Gastrocnemius medialis (tissue), 4 donors: ENCODE data around the gene L1CAM. TPM values are rescaled to one million over a fixed set of nuclear protein-coding genes. Genes with fewer than 3 reads are reported as not detected.

Source experiments
- ATAC-seq, 2 donors: fragments of 150-250 bp; one replicate each; pipeline ENCODE4 v1.9.1; 2016
- DNase-seq, 2 donors: peaks; one replicate each; pipeline ENCODE4 v3.0.0-alpha.2; 2019
- H3K27ac ChIP-seq, 4 donors: fragments of 200-600 bp; sonication (generic); 1 replicate in 1 of 4; 2 replicates in 3 of 4; pipeline ENCODE4 v1.5.1; 2016 to 2018; ENCODE audit warnings: mild to moderate bottlenecking in 2 of 4, moderate library complexity in 1 of 4
- H3K27me3 ChIP-seq, 3 donors: fragments of 200-600 bp; sonication (generic) in 2 of 3; 1 replicate in 1 of 3; 2 replicates in 2 of 3; pipeline versions ENCODE4 v1.5.1 to v1.6.0; 2016 to 2019; ENCODE audit warnings: mild to moderate bottlenecking in 1 of 3, moderate library complexity in 1 of 3
- H3K36me3 ChIP-seq, 2 donors: fragments of 200-600 bp; sonication (generic) in 1 of 2; one replicate each; pipeline ENCODE4 v1.5.1; 2017 to 2018
- H3K4me1 ChIP-seq, 2 donors: fragments of 200-600 bp; sonication (generic) in 1 of 2; one replicate each; pipeline ENCODE4 v1.5.1; 2016 to 2017; ENCODE audit warnings: mild to moderate bottlenecking in 2 of 2
- H3K4me3 ChIP-seq, 4 donors: fragments of 200-600 bp; sonication (generic) in 3 of 4; 1 replicate in 1 of 4; 2 replicates in 3 of 4; pipeline ENCODE4 v1.5.1; 2016 to 2019; ENCODE audit warnings: mild to moderate bottlenecking in 2 of 4
- H3K9me3 ChIP-seq, 3 donors: fragments of 200-600 bp; sonication (generic) in 2 of 3; 1 replicate in 1 of 3; 2 replicates in 2 of 3; pipeline ENCODE4 v1.5.1; 2016 to 2019
- POLR2A ChIP-seq, 2 donors: fragments of 450-650 bp; IDR thresholded peaks; one replicate each; pipeline ENCODE4 v1.6.1; 2017; ENCODE audit warnings: antibody characterized with exemption in 2 of 2, mild to moderate bottlenecking in 2 of 2, moderate library complexity in 2 of 2
- in situ Hi-C, 4 donors: fragments of 200-750 bp; cut with MboI; loops; one replicate each; pipeline versions ENCODE4 v1.15.0 to v1.8.0; 2017; ENCODE audit warnings: low sequenced_read_pairs in 4 of 4
- intact Hi-C: fragments of 100-400 bp; cut with DNase I; formaldehyde crosslinking; loops from one replicate; pipeline ENCODE4 v1.15.1; 2023; ENCODE audit warnings: low total_unique reads
- total RNA-seq, 4 donors: library from RNA; depleted of rRNA; stranded (reverse); fragments of >200 nt; gene quantifications; one replicate each; pipeline versions ENCODE4 v1.1.0 to v1.2.3, GENCODE V29; 2016
- TF ChIP-seq, protein P1 (sequence below), 5 experiments: fragments of 450-650 bp in 3 of 5; fragments of 200-600 bp in 2 of 5; sonication (generic) in 2 of 5; IDR thresholded peaks in 4 of 5; conservative IDR thresholded peaks in 1 of 5; 1 replicate in 4 of 5; 2 replicates in 1 of 5; pipeline ENCODE4 v1.5.1; 2016 to 2019; ENCODE audit warnings: antibody characterized with exemption in 5 of 5, mild to moderate bottlenecking in 3 of 5, moderate library complexity in 3 of 5

The L1CAM gene
- total RNA-seq, 4 donors from 2014 or later, result 0.05 to 0.62 (median 0.48) TPM

DNA sequence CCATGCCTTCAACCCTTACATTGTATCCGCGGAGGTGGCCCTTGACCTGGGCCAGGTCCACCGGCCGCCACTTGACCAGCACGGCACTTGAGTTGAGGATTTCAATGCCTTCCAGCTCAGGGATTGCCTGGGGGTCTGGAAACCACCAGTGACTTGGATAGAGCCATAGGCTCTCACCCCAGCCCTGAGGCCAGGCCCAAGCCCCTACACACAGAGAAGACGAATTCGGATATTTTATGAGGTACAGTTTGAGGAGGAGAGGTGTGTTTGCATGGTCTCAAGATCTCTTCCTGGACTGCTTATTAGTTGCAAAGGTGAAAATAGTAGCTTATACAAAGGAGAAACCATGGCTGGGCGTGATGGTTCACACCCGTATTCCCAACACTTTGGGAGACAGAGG is 20.3 kb downstream of the L1CAM start:
- Histone ChIP-seq H3K36me3 (no peaks in the 10 kb centered on the region), H3K27me3 (no peaks in the 10 kb centered on the region), H3K9me3 (no peaks in the 10 kb centered on the region), H3K27ac (no peak overlapping the region), H3K4me3 (no peak overlapping the region), H3K4me1 (no peaks in the 10 kb centered on the region)
- intact Hi-C loops, result no loop called here
- DNase-seq (no peak), ATAC-seq (no peak)
- TF ChIP-seq, protein P1, sequence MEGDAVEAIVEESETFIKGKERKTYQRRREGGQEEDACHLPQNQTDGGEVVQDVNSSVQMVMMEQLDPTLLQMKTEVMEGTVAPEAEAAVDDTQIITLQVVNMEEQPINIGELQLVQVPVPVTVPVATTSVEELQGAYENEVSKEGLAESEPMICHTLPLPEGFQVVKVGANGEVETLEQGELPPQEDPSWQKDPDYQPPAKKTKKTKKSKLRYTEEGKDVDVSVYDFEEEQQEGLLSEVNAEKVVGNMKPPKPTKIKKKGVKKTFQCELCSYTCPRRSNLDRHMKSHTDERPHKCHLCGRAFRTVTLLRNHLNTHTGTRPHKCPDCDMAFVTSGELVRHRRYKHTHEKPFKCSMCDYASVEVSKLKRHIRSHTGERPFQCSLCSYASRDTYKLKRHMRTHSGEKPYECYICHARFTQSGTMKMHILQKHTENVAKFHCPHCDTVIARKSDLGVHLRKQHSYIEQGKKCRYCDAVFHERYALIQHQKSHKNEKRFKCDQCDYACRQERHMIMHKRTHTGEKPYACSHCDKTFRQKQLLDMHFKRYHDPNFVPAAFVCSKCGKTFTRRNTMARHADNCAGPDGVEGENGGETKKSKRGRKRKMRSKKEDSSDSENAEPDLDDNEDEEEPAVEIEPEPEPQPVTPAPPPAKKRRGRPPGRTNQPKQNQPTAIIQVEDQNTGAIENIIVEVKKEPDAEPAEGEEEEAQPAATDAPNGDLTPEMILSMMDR (IDR thresholded peaks at IDR 0.05 in 4 of 5, conservative IDR thresholded peaks at IDR 0.05 in 1 of 5), result no peak
- no peak for TF ChIP-seq POLR2A (IDR thresholded peaks at IDR 0.05)
- in situ Hi-C loops, result no loop called here

DNA sequence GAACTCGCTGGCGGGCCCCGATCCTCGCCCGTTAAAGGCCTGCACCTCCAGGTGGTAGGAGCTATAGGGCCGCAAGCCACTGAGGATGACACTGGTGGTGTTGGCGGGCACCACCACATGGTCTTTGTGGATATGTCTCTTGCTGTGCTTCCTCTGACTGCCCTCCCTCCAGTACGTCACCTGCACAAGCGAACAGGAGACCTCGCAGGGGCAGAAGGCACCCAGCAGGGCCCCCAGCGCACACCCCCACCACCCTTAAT is 20.7 kb downstream of the L1CAM start:
- no peak for DNase-seq
- H3K27me3 ChIP-seq, result no peaks in the 10 kb centered on the region
- intact Hi-C loops (no loop called here), in situ Hi-C loops (no loop called here)
- H3K4me3 ChIP-seq, result no peak overlapping the region
- TF ChIP-seq POLR2A (IDR thresholded peaks at IDR 0.05), result no peak
- TF ChIP-seq, protein P1 (IDR thresholded peaks at IDR 0.05 in 4 of 5, conservative IDR thresholded peaks at IDR 0.05 in 1 of 5), result no peak
- no peak for ATAC-seq
- H3K27ac ChIP-seq, result no peak overlapping the region
- H3K36me3 ChIP-seq, result no peaks in the 10 kb centered on the region
- no peaks in the 10 kb centered on the region for H3K9me3 ChIP-seq
- H3K4me1 ChIP-seq, result no peaks in the 10 kb centered on the region

DNA sequence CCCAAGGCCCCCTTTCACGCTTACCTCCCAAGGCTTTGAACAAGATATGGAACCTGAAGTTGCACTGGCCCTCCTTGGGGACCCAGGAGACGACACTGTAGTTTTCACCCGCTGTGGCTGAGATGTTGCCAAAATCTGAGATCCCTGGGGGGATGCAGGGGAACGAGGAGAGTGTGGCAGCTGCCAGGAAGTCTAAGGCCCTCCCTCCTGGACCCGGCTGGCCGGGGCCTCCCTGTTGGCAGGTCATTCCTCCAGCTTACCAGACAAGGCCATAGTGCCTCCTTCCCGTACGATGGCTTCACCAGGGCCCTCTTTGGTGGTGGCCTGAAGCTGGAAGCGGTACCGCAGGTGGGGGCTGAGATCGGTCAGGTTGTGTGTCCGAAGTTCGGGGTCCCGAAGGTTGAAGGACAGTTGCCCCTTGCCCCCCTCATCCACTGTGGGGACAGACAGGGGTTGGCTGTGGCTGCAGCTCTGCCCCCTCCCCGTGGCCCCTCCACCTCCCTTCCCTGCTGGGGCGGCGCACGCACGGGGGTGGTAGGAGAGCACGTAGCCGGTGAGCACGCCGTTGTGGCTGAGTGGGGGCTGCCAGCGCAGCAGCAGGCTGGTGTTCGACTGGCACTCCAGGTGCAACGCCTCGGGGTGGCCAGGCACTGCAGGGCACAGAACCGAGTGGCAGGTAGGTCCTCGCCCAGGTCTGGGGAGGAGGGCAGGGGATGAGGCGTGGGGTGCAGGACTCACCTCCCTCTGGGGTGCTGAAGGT is 21.2 kb downstream of the L1CAM start:
- TF ChIP-seq, protein P1 (IDR thresholded peaks at IDR 0.05 in 4 of 5, conservative IDR thresholded peaks at IDR 0.05 in 1 of 5), result no peak
- no peak for TF ChIP-seq POLR2A (IDR thresholded peaks at IDR 0.05)
- in situ Hi-C loops, result no loop called here
- no peak for ATAC-seq
- Histone ChIP-seq H3K4me1 (no peaks in the 10 kb centered on the region), H3K4me3 (no peak overlapping the region), H3K27ac (no peak overlapping the region), H3K27me3 (no peaks in the 10 kb centered on the region), H3K36me3 (no peaks in the 10 kb centered on the region), H3K9me3 (no peaks in the 10 kb centered on the region)
- intact Hi-C loops, result no loop called here
- no peak for DNase-seq

DNA sequence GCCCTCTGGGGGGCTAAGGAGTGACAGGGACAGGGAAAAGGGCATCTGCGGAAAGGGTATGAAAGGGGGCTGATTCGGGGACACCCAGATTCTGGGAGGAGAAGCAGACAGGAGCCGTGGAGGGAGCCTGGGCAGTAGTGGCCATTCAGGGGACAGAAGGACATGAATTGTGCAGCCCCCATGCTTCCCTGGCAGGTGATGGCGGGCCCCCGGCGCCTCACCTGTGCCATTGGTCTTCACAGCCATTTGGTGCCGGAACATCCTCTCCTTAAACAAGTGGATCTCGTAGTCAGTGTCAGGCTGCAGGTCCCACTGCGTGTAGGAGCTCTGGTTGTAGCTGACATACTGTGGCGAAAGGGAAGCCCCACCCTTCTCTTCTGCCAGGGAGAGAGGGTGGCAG is 21.9 kb downstream of the L1CAM start:
- Histone ChIP-seq H3K4me3 (no peak overlapping the region), H3K4me1 (no peaks in the 10 kb centered on the region), H3K9me3 (no peaks in the 10 kb centered on the region), H3K36me3 (no peaks in the 10 kb centered on the region), H3K27ac (no peak overlapping the region), H3K27me3 (no peaks in the 10 kb centered on the region)
- intact Hi-C loops, result no loop called here
- TF ChIP-seq POLR2A (IDR thresholded peaks at IDR 0.05), result no peak
- TF ChIP-seq, protein P1 (IDR thresholded peaks at IDR 0.05 in 4 of 5, conservative IDR thresholded peaks at IDR 0.05 in 1 of 5), result no peak
- DNase-seq, result no peak
- no peak for ATAC-seq
- in situ Hi-C loops, result no loop called here
